ENCODE measurements around the gene MIA2.
"Not testable (repeated sequence)": the region's sequence is repeated elsewhere in the genome, so short reads cannot be mapped to it uniquely, and the experiment has no call there.

Gene MIA2

GRCh38 chr14:39351708-39352107 is 118.0 kb downstream of the MIA2 start:
- Histone ChIP-seq H3K4me3 (replicated peaks; ENCODE audit: insufficient read depth, low read length) (no peak overlapping the region), H3K27me3 (ENCODE audit: insufficient read depth, poor library complexity, severe bottlenecking) (no peaks in the 10 kb centered on the region), H3K27ac (replicated peaks) (no peak overlapping the region)
- no peak for DNase-seq (ENCODE audit: low read depth in 1 of 2, low spot score in 1 of 2)
- TF ChIP-seq CTCF (IDR thresholded peaks at IDR 0.05; ENCODE audit: insufficient read depth, low read length) (no peak), POLR2AphosphoS5 (IDR thresholded peaks at IDR 0.05; ENCODE audit: low read depth) (no peak), GABPA (IDR thresholded peaks at IDR 0.05; ENCODE audit: low read depth) (no peak), SPI1 (IDR thresholded peaks at IDR 0.05; ENCODE audit: borderline replicate concordance, low read depth) (no peak), REST (IDR thresholded peaks at IDR 0.05; ENCODE audit: insufficient replicate concordance, low read depth) (no peak)

- not testable (repeated sequence) for H3K4me3 ChIP-seq (replicated peaks; ENCODE audit: insufficient read depth, low read length); H3K27ac ChIP-seq (replicated peaks); H3K27me3 ChIP-seq (ENCODE audit: insufficient read depth, poor library complexity, severe bottlenecking); DNase-seq (ENCODE audit: low read depth in 1 of 2, low spot score in 1 of 2)
Measured at GRCh38 chr14:39359069-39359468, 125.4 kb downstream of the MIA2 start.

GRCh38 chr14:39360316-39360715 is 126.6 kb downstream of the MIA2 start:
- Histone ChIP-seq H3K4me3 (replicated peaks; ENCODE audit: insufficient read depth, low read length) (no peak overlapping the region), H3K27me3 (ENCODE audit: insufficient read depth, poor library complexity, severe bottlenecking) (no peaks in the 10 kb centered on the region), H3K27ac (replicated peaks) (no peak overlapping the region)
- TF ChIP-seq SPI1 (IDR thresholded peaks at IDR 0.05; ENCODE audit: borderline replicate concordance, low read depth) (no peak), CTCF (IDR thresholded peaks at IDR 0.05; ENCODE audit: insufficient read depth, low read length) (no peak), REST (IDR thresholded peaks at IDR 0.05; ENCODE audit: insufficient replicate concordance, low read depth) (no peak), POLR2AphosphoS5 (IDR thresholded peaks at IDR 0.05; ENCODE audit: low read depth) (no peak), GABPA (IDR thresholded peaks at IDR 0.05; ENCODE audit: low read depth) (no peak)
- no peak for DNase-seq (ENCODE audit: low read depth in 1 of 2, low spot score in 1 of 2)

- not testable (repeated sequence) for H3K27me3 ChIP-seq (ENCODE audit: insufficient read depth, poor library complexity, severe bottlenecking); H3K4me3 ChIP-seq (replicated peaks; ENCODE audit: insufficient read depth, low read length); DNase-seq (ENCODE audit: low read depth in 1 of 2, low spot score in 1 of 2); H3K27ac ChIP-seq (replicated peaks)
Measured at GRCh38 chr14:39361556-39361955, 127.8 kb downstream of the MIA2 start.

GRCh38 chr14:39364509-39364908 is 130.8 kb downstream of the MIA2 start:
- no peak for TF ChIP-seq CTCF (IDR thresholded peaks at IDR 0.05; ENCODE audit: insufficient read depth, low read length)
- no peak for TF ChIP-seq REST (IDR thresholded peaks at IDR 0.05; ENCODE audit: insufficient replicate concordance, low read depth)
- no peak for TF ChIP-seq POLR2AphosphoS5 (IDR thresholded peaks at IDR 0.05; ENCODE audit: low read depth)
- no peak for TF ChIP-seq SPI1 (IDR thresholded peaks at IDR 0.05; ENCODE audit: borderline replicate concordance, low read depth)
- no peak for TF ChIP-seq GABPA (IDR thresholded peaks at IDR 0.05; ENCODE audit: low read depth)
- DNase-seq (ENCODE audit: low read depth in 1 of 2, low spot score in 1 of 2): no peak
- H3K27ac ChIP-seq (replicated peaks): no peak overlapping the region
- no peak overlapping the region for H3K4me3 ChIP-seq (replicated peaks; ENCODE audit: insufficient read depth, low read length)
- no peaks in the 10 kb centered on the region for H3K27me3 ChIP-seq (ENCODE audit: insufficient read depth, poor library complexity, severe bottlenecking)
